ENCODE measurements around the gene ARMC12.
A peak's percentile ranks its signal among the peaks of the same experiment; 100 is the strongest.

Gene ARMC12

DNA sequence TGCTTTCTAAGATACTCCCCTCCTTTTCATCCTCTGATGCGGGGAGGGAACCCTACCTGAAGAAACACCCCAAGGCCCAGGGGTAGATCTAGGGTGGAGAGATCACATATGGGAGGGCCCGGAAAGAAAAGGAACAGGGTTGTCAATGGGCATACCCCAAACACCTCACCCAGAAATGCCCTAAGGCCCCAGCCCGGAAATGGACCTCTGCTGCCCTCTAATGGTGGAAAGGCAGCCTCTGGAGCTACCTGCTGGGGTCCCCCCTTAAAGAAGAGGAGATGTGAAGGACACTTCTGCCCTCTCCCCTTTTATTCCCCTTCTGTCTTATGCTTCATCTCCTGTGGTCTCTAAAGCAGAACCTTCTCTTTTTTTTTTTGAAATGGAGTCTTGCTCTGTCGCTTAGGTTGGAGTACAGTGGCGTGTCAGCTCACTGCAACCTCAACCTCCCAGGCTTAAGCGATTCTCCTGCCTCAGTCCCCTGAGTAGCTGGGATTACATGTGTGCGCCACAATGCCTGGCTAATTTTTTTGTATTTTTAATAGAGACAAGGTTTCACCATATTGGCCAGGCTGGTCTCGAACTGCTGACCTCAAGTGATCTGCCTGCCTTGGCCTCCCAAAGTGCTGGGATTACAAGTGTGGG, 458 bp upstream of the ARMC12 start:
- DNase-seq: peak; percentile 54

DNA sequence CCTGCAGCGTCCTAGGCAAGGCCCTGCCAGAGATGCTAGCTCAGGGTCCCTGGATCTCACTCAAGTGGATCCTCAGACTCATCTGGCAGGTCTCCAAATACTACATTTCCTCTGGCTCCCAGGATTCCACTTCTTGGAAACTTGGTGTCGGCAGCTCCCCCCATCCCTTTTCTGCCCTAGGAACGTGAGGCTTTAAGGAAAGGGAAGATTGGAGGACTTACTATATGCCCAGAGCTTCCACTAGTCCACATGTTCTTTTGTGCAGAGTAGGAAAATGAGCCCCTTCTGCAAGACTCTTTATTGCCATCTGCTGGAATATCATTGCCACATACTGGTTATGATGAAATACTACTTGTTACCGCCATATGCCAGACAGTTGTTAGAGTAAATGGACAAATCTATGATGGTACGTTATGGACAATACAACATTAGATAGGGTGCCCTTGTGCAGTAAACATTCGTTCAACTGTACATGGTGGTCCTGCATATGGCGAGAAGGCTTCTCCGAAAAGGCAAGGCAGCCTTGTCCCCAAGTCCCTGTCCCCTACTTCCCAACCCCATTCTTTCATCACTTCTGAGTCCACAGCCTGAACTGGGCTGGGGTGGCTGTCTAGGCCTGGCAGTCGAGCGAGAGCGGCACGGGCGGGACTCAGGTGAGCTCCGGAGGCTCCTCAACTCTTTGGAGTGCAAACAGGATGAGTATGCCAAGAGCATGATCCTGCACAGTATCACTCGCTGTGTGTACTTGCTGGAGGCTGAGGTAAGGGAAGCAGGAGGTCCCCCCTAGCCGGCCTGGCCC, 780 bp downstream of the ARMC12 start:
- DNase-seq: peak; percentile 77

DNA sequence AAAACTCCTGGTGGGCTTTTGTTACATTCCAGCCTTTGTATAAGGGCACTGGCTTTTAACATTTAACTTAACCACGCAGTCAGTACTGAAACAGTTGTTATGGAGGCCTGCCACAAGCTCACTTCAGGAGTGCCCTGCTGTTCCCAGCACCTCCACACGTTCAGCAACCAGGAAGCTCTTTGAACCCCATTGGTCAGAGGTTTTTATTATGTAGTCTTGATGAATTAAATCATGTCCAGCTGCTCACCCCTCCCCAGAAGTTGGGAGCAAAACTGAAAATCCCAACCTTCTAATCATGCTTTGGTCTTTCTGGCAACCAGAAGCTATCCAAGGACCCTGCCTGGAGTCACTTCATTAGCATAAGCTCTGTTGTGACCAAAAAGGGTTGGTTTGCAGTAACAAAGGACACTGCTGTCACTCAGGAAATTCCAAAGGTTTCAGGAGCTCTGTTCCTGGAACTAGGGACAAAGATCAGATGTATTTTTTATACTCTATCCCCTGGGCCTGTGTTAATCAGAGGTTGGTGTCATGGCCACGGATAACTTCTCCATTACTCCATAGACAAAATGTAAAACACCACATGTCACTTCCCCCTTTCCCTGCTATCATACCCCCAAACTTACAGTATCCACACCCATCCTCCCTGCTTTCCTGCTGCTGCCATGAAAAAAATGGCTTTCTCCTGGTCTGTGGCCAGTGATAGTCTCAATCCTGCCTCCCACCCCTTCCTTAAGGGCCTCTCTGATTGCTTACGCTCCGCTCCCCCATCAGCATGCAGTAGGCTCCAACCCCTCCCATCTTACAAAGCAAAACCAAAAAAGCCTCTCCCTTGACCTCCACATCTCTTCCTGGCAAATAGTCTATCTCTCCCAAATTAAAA, 3.1 kb downstream of the ARMC12 start:
- DNase-seq: no peak

DNA sequence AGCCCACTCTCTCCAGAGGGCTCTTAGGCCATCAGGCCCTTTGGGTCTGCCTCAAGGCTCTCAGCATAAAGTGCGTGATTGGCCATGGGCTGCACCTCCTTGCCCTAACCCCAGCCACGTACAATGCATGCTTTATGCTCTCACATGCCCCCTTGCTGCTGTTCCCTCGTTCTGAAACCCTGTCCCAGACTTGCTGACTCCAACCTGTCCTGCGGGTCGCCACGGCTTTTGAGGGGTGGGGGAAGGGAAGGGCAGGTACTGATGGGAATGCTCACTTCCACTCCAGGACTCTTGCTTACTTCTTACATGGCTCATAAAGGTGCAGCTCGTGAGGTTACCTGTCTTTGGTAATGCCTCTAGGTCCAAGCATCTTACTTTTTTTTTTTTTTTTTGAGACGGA, 6.0 kb downstream of the ARMC12 start:
- no peak for DNase-seq

DNA sequence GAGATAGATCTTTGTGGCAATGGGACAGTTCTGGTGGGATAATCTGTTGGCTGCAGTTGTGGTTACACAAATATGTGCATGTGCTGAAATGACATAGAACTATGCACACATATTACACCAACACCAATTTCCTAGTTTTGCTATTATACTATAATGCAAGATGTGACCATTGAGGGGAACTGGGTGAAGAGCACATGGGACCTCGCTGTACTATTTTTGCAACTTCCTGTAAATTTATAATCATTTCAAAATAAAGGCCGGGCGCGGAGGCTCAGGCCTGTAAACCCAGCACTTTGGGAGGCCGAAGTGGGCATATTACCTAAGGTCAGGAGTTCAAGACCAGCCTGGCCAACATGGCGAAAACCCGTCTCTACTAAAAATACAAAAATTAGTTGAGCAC, 8.7 kb downstream of the ARMC12 start:
- DNase-seq: no peak

DNA sequence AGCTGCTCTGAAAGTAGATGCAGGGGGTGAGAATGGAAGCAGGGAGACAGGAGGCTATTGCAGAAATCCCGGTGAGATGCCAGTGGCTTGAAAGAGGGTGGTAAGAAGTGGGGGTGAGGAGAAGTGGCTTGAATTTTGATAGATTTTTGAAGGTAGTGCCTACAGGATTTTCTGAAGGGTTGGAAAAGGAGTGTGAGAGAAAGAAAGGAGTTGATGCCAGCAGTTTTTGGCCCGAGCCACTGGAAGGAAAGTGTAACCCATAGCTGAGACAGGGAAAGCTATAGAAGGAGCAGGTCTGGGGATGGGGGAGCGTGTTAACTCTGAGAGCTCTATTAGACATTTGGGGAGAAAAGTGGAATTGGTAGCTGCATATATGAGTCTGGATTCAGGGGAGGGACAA, 9.7 kb downstream of the ARMC12 start:
- DNase-seq: no peak

DNA sequence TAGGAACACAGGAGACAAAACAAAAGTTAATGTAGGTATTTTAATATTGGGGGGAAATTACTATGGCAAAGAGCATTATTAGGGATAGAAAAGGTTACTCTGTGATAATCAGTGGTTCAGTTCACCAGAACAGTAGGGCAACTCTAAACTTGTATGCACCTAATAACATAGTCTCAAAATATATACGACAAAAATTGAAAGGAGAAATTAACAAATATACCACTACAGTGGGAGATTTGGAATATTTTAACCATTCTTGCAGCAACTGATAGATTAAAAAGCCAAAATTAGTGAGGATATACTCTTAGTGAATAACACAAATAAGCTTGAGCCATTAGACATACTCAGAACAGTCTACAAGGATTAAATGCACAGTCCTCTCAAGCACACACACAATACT, 11.0 kb downstream of the ARMC12 start:
- DNase-seq: no peak

DNA sequence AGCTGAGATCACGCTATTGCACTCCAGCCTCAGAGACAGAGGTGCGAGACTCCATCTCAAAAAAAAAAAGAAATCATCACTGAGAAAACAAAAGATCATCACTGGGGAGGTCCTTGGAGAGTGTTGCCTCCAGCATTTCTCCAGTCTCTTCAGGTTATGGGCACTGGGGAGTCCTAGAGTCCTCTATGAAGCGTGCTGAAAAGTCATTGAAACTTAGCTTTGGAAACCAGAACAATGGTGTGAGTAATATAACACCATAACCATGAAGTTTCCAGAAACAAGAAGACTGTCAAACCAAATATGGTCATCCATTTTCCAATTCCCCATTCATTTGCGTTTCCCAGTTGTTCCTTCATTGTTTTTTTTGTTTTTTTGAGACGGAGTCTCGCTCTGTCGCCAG, 13.7 kb downstream of the ARMC12 start:
- no peak for DNase-seq

DNA sequence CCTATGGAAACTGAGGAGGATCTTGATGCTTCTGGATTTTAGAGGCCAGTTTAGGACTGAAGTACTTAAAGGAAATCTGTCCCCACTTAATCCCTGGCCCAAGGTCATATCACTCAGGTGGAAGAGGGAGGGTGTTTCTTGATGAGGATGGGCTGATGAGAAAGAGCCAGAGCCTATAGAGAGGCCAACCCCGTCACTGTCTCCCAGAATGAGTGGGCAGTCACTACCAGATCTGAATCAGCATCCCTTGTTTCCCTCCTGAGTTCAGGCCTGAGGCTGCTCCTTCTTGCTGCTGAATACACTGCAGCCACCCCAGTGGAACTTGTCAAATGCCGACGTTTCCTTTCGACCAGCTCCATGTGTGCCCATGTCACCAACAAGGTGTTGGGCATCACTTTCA, 14.8 kb downstream of the ARMC12 start:
- no peak for DNase-seq

DNA sequence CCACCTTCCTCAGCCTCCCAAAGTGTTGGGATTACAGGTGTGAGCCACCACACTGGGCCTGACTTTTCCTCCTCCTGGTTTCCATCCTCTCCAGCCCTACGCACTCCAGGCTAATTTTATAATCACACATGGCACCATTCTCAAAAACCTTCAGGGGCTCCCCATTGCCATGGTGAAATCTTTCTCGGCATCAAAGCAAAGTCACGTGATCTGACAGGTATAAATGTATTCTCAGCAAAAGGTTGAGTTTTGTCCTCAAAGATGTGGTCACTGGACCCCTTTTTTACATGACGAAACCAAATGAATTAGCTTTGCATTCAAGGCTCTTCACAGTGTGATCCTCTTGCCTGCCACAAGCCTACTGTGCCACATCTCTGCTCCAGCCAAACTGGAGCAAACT, 15.5 kb downstream of the ARMC12 start:
- DNase-seq: no peak

DNA sequence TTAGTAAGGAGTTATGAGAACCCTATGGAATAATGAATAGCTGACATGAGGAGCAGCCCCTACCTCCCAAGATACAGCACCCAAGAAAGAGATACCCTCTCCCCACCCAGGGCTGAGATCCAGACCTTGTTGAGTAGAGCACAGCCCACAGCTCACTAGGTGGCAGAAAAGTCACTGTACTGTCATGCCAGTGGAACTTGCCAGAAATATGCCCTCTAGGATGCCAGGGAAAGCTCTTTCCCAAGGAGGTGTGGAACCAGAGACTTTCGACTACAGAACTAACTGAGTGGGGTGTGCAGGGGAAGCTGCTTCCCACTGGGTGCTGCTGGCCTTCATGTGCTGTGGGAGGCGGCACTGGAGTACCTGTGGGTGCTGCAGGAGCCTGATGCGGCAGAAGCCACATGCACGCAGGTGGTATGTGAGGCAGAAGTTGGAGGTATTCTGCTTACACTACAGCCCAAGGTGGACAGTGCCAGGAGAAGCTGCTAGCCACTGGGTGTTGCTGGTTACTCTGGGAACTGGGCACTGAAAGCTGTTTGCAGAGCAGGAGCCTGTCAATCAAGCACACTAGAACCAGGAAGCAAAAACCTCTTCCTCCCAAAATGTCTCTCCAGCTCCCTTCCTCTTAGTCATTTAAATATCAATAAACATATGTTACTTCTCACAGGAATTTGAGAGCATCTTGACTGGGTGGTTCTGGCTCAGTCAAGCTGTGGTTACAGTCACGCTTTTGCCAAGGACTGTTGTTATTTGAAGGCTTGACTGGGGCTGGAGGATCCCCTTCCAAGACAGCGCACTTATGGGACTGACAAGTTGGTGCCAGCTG, 17.8 kb downstream of the ARMC12 start:
- DNase-seq: peak; percentile 38

DNA sequence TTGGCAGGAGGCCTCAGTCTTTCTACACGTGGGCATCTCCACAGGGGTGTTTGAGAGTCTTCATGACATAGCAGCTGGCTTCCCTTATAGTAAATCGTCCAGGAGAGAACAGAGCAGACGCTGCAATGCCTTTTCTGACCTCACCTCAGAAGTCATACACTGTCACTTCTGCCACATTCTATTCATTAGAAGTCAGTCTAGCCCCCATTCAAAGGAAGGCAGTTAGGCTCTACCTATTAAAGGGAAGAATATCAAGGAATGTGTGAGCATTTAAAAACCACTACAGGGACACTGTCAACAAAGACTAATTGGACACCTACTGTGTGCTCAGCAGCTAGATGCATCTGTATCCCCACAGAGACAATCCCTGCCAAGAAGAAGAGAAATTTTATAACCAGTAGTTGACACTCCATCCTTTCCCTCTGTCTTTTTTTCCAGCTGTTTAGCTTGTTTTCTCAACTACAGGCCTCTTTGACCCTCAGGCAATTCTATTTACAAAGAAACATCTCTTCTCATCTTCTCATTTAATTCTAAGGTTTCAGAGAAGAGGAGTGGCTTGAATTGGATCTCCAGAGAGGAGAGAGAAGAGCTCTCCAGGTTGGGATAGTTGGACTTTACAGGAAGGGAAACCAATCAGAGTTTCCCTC, 18.6 kb downstream of the ARMC12 start:
- no peak for DNase-seq

DNA sequence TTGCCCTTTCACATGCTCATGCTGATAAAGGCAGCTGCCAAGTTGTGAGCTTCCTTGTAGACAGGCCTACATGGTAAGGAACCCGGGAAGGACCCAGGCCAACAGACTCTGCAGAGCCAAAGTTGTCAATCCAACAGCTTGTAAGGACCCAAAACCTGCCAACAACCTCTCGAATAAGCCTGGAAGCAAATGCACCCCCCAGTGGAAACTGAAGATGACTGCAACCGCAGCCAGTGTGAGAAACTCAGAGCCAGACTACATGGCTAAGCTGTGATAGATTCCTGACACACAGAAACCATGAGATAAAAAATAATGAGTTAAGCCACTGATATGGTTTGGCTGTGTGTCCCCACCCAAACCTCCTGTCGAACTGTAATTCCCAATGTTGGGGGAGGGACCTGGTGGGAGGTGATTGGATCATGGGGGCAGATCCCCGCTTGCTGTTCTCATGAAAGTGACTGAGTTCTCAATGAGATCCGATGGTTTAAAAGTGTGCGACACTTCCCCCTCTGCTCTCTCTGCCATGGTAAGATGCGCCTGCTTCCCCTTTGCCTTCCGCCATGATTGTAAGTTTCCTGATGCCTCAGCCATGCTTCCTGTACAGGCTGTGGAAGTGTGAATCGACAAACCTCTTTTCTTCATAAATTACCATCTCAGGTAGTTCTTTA, 20.8 kb downstream of the ARMC12 start:
- DNase-seq: peak; percentile 14

DNA sequence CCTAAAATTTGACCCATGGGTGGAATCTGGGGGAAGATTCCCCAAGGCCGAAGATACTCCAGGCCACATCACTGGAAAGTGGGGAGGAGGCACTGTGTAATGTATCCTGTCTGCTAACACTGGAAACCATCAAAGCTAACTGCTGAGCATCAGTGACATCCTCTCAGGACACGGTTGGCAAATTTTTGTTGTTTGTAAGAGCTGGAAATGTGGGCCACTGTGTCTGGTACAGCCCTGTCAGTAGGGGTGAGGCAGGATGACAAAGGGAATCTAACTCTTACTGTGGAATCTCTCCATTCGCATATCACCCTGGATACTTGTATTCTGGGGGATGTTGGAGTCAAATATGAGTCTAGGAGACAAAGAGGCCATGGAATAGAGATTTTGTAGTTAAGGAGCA, 22.6 kb downstream of the ARMC12 start:
- DNase-seq: no peak

DNA sequence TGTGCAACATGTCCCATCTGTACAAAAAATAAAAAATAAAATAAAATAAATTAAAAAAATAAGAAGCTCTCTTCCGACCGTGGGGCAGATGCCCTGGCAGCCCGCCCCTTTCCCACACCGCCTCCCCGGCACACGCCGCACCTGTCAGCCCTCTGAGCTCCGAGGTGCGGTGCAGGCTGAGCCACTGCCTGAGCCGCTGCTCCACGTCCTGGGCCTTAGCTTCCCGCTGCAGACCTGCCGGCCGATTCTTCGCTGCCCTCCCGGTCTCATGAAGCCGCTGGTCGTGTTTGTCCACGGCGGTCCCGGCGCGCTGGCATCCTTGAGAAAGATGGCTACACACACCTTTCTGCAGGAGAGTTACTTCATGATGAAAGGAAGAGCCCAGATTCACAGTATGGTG, 28.9 kb downstream of the ARMC12 start:
- no peak for DNase-seq

DNA sequence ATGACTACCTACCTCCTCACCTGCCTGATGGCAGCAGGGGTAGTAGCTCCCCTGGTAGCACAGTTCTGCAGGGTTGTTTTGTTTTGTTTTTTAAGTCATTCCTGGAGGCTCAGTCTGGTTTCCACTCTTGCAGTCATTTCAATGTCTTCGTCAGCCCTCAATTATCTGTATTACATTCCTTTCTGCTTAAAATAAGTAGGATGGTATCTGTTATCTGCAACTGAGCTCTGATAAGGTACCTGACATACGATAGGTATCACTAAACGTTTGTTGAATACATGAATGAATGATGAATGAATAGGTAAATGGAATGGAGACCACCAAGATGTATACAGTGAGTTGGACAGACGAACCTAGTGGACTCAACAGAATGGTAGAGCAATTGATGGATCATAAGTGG, 32.4 kb downstream of the ARMC12 start:
- no peak for DNase-seq

DNA sequence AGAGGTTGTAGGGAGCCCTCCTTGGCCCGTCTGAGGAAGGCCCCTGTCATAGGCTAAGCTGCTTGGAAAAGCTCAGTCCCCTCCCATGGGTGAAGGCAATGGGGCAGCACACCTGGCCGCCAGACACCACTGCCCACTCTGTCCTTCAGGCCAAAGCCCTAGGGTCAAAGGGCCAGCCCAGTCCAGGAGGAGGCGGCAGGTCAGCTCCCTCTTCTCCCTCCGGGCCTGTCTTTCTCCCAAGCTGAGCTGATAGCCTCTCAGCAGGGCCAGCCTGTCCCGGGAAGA, 34.5 kb downstream of the ARMC12 start:
- DNase-seq: no peak

DNA sequence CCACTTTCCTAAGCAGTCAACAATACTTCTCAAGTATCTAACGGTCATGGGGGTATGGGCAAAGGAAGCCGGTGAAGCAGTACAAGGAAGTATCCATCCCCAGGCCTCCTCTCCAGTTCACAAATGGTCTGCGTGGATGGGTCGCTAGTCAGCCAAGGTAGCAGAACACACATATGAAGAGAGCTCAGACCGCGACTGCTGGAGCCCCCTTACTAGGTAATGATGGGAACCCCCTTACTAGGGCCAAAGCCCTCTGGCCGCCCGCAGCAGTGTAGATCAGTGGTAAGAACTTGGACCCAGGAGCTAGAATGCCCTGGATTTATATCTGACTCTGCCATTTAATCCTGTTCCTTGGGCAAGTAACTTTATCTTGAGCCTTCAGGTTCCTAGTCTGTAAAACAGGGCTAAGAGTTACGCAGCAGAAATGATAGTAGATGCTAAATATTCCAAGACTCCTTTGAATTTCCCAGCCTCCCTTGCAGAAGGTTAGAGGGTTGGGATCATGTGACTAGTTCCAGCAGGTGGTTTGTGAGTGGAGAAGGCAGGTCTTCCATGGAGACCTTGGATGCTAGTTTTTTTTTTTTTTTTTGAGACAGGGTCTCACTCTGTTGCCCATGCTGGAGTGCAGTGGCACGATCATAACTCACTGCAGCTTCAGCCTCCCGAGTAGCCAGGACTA, 37.4 kb downstream of the ARMC12 start:
- DNase-seq: no peak

DNA sequence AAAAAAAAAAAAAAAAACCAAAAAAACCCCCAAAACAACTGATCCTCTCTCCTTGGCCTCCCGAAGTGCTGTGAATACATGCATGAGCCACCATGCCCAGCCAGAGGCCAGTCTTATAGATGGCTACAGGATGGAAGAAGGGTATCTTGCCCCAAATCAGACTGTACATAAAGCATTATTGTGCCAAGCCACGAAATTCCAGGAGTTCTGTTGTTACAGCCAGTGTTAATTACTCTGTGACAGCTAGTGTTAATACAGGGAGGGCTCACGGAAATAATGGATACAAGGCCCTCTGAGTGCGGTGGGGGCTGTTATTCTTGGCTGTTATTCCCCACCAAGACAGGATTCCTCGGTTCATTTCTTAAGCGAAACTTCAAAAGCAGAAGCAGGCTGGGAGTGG, 38.2 kb downstream of the ARMC12 start:
- no peak for DNase-seq

DNA sequence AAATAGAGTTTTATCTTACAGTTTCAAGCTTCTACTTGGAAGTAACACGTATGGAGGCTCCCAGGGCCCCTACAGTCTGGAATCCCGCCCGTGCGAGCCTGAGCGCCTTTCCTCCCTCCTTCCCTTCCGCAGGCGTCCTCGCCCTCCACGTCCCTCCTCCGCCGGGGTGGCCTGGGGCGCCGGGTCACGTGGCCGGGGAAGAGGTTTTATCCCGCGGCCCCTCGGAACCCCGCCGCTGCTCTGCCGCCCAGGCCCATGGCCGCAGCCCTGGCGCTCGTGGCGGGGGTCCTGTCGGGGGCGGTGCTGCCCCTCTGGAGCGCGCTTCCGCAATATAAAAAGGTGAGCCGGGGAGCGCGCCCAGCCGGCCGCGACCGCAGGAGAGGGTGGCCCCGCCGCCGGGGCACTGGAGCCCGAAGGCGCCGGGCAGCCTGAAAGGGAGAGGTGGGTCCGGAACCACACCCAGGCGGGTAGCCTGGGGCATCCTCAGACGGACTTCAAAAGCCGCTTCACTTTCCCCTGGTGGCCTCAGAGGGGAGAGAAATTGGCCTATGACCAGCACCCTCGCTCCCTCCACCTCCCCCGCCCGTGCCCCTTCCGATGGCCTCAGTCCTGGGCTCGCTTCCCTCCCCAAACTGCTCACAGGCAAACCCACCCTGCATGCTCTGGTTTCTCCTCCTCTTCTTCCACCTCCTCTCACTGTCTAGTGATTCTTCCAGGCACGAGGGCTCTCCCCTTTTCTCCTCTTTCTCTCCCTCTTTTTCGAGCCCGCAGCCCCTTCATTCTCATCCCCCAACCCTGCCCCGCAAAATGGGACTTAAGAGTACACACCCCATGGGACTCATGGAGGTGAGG, 39.8 kb downstream of the ARMC12 start, which contains the start of gene CLPSL2:
TSS of gene CLPSL2 (plus strand) at position 235 of the 852 bp plus-strand sequence. CDS start at position 256, 21 bp downstream.
- DNase-seq: no peak
